Measurements from ENCODE around the gene UBE2F. TPM values are rescaled to one million over a fixed set of nuclear protein-coding genes. Genes with fewer than 3 reads are reported as not detected.
"Not testable (repeated sequence)": the region's sequence is repeated elsewhere in the genome, so short reads cannot be mapped to it uniquely, and the experiment has no call there.

The UBE2F gene
- total and polyA plus RNA-seq, 12 donors = 26.8 to 101 (median 54.5) TPM

DNA sequence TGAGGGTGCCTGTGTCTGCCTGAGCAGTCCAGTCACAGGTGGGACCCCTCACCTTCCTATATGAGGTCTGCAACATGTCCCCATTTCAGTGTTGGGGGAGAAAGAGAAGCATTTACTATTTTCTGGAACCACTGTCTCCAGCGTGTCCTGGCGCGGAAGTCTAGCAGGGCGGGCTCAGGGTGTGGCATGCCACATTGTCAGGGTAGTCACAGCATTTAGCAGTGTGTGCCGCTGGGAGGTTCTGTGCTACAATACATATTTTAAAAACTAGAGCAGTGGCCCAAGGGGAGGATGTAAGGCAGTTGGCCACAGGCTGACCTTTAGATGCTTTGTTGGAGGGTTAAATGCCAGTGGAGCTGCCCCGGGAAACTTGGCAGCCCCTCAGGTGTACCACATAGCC, 12.5 kb downstream of the UBE2F start:
- Histone ChIP-seq H3K36me3 (replicated peaks in 1 of 2) (peaks cover 0 to 8% of the 10 kb centered on the region in 2 donors), H3K27ac (no peak overlapping the region), H3K9me3 (replicated peaks in 1 of 3) (no peaks in the 10 kb centered on the region), H3K4me1 (replicated peaks in 1 of 2) (peaks cover 0 to 21% of the 10 kb centered on the region in 2 donors), H3K27me3 (no peaks in the 10 kb centered on the region), H3K4me3 (no peak overlapping the region)
- intact Hi-C loops (cut with DNase I) = no loop called here
- DNase-seq = peak in 1 of 7 donors; percentile 6
- TF ChIP-seq, protein P1, sequence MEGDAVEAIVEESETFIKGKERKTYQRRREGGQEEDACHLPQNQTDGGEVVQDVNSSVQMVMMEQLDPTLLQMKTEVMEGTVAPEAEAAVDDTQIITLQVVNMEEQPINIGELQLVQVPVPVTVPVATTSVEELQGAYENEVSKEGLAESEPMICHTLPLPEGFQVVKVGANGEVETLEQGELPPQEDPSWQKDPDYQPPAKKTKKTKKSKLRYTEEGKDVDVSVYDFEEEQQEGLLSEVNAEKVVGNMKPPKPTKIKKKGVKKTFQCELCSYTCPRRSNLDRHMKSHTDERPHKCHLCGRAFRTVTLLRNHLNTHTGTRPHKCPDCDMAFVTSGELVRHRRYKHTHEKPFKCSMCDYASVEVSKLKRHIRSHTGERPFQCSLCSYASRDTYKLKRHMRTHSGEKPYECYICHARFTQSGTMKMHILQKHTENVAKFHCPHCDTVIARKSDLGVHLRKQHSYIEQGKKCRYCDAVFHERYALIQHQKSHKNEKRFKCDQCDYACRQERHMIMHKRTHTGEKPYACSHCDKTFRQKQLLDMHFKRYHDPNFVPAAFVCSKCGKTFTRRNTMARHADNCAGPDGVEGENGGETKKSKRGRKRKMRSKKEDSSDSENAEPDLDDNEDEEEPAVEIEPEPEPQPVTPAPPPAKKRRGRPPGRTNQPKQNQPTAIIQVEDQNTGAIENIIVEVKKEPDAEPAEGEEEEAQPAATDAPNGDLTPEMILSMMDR (IDR thresholded peaks at IDR 0.05) = no peak
- no peak for TF ChIP-seq POLR2A (IDR thresholded peaks at IDR 0.05)
- WGBS, 4 donors = 85 to 94% (median 89%) methylated on average over 4 to 6 of the region's 6 CpGs

DNA sequence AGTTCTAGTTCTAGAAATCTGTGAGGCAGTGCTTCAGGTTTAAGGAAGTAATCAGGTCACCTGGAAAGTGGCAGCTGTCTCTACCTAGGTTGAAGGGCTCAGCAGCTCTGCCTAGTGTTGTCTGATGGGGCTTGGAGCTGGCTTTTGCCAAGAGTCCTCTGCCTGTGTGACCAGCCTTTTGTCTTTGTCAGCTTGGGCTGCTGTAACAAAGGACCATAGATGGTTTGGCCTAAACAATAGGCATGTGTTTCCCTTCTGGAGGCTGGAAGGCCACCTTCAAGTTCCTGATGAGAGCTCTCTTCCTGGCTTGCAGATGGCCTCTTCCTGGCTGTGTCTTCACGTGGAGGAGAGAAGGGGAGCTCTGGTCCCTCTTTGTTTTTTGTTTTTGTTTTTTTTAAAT, 13.3 kb downstream of the UBE2F start:
- Histone ChIP-seq H3K36me3 (replicated peaks in 1 of 2) (peaks cover 0 to 8% of the 10 kb centered on the region in 2 donors), H3K9me3 (replicated peaks in 1 of 3) (no peaks in the 10 kb centered on the region), H3K4me3 (no peak overlapping the region), H3K27ac (no peak overlapping the region), H3K4me1 (replicated peaks in 1 of 2) (peaks cover 0 to 25% of the 10 kb centered on the region in 2 donors), H3K27me3 (no peaks in the 10 kb centered on the region)
- TF ChIP-seq, protein P1 (IDR thresholded peaks at IDR 0.05) = no peak
- TF ChIP-seq POLR2A (IDR thresholded peaks at IDR 0.05) = no peak
- intact Hi-C loops (cut with DNase I) = no loop called here
- WGBS, 4 donors = 50 to 89% (median 61%) methylated on average over 1 of the region's 1 CpG
- peak in 1 of 7 donors; percentile 35 for DNase-seq

DNA sequence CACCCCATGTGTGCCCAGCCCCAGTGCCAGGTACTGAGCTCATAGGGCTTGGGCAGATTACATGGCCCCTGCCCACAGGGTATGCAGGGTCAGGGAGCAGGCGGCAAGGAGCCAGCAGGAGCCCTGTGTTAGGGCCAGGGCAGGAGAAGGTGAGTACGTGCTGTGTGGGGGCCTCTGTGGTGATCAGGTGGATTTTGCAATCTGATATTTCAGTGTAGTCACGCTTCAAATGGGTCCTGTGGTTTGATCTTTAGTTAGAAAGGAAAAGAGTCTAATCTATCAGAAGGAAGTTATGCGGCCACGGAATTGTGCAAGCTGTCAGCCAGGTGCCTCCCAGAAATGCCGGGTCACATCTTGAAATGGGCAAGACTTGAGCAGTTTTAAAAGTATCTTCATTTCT, 13.9 kb downstream of the UBE2F start:
- WGBS, 4 donors = 82 to 94% (median 87%) methylated on average over 5 to 6 of the region's 6 CpGs
- DNase-seq = peak in 1 of 7 donors; percentile 39
- TF ChIP-seq, protein P1 (IDR thresholded peaks at IDR 0.05) = no peak
- no peak for TF ChIP-seq POLR2A (IDR thresholded peaks at IDR 0.05)
- intact Hi-C loops (cut with DNase I) = no loop called here
- Histone ChIP-seq H3K4me1 (replicated peaks in 1 of 2) (peaks cover 0 to 25% of the 10 kb centered on the region in 2 donors), H3K9me3 (replicated peaks in 1 of 3) (no peaks in the 10 kb centered on the region), H3K4me3 (no peak overlapping the region), H3K27me3 (no peaks in the 10 kb centered on the region), H3K27ac (no peak overlapping the region), H3K36me3 (replicated peaks in 1 of 2) (peaks cover 0 to 5% of the 10 kb centered on the region in 2 donors)

DNA sequence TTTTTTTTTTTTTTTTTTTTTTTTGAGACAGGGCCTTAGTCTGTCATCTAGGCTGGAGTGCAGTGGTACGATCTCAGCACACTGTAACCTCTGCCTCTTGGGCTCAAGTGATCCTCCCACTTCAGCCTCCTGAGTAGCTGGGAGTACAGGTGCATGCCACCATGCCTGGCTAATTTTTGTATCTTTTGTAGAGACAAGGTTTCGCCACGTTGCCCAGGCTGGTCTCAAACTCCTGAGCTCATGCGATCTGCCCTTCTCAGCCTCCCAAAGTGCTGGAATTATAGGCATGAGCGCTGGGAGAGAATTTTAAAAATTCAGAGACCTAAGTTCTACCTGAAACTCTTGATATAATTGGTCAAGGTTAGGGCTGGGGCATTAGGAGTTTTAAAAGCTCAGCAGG, 14.8 kb downstream of the UBE2F start:
- H3K9me3 ChIP-seq (replicated peaks in 1 of 3); H3K27me3 ChIP-seq; DNase-seq; intact Hi-C loops (cut with DNase I); H3K4me3 ChIP-seq; H3K36me3 ChIP-seq (replicated peaks in 1 of 2); H3K27ac ChIP-seq: not testable (repeated sequence)
- WGBS, 4 donors = 95 to 98% (median 98%) methylated on average over 5 of the region's 5 CpGs
- H3K4me1 ChIP-seq (replicated peaks in 1 of 2) = peaks cover 0 to 25% of the 10 kb centered on the region in 2 donors

DNA sequence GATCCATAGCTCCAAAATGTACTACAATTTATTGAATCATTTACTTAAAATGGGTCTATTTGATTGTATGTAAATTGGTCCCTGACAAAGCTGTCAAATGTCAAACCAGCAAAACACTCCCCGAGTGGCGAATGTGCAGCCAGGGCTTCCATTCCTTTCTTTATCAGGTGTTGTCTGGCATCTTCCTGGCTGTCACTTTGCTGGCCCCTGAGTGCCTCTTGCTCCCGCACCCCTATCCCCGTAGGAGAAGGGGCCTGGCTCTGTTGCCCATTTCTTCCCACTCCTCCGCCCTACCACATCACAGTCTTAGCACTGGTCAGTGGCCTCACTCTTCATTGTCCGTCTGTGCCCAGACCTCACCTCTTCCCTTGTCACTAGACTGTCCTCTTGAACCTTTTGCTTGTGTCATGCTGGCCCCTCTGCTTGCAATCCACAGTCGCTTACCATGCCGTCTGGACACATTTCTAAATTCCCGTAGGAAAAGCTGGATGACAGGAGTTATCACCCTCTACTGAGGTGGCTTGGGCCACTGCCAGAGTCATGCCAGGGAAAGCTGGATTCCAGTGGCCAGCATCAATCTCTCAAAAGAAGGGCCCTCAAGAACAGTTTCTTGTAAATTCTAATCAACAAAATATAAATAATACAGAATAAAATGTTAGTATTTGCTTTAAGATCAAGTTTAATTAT, 15.4 kb downstream of the UBE2F start:
- peak in 1 of 7 donors; percentile 46 for DNase-seq
- intact Hi-C loops (cut with DNase I) = no loop called here
- no peak overlapping the region for H3K27ac ChIP-seq
- H3K4me1 ChIP-seq (replicated peaks in 1 of 2) = peaks cover 0 to 25% of the 10 kb centered on the region in 2 donors
- H3K4me3 ChIP-seq = no peak overlapping the region
- H3K36me3 ChIP-seq (replicated peaks in 1 of 2) = no peaks in the 10 kb centered on the region
- H3K9me3 ChIP-seq (replicated peaks in 1 of 3) = no peaks in the 10 kb centered on the region
- 88 to 92% (median 89%) methylated on average over 9 of the region's 9 CpGs for WGBS, 4 donors
- no peaks in the 10 kb centered on the region for H3K27me3 ChIP-seq
- no peak for TF ChIP-seq POLR2A (IDR thresholded peaks at IDR 0.05)
- TF ChIP-seq, protein P1 (IDR thresholded peaks at IDR 0.05) = no peak

Measured in adrenal gland (tissue), 12 donors.